Ascending aorta (tissue), 2 donors: Measurements from ENCODE around the gene ADARB1. TPM values are rescaled to one million over a fixed set of nuclear protein-coding genes. Genes with fewer than 3 reads are reported as not detected.

ENCODE experiments used
- DNase-seq, 2 donors: peaks; one replicate each; pipeline ENCODE4 v3.0.0-alpha.2; 2019; ENCODE audit warnings: low spot score in 2 of 2
- H3K27ac ChIP-seq, 2 donors: fragments of 200-600 bp; sonication (generic); one replicate each; pipeline ENCODE4 v1.5.1; 2016 to 2017; ENCODE audit warnings: mild to moderate bottlenecking in 1 of 2
- H3K27me3 ChIP-seq: fragments of 200-600 bp; sonication (generic); one replicate; pipeline ENCODE4 v1.5.1; 2017
- H3K36me3 ChIP-seq, 2 donors: fragments of 200-600 bp; sonication (generic); one replicate each; pipeline ENCODE4 v1.5.1; 2016
- H3K4me1 ChIP-seq, 2 donors: fragments of 200-600 bp; sonication (generic); one replicate each; pipeline ENCODE4 v1.5.1; 2016 to 2017; ENCODE audit warnings: mild to moderate bottlenecking in 1 of 2
- H3K4me3 ChIP-seq, 2 donors: fragments of 200-600 bp; sonication (generic); one replicate each; pipeline ENCODE4 v1.5.1; 2016 to 2017; ENCODE audit warnings: mild to moderate bottlenecking in 1 of 2
- H3K9me3 ChIP-seq, 2 donors: fragments of 200-600 bp; sonication (generic); one replicate each; pipeline ENCODE4 v1.5.1; 2016
- CTCF ChIP-seq, 3 experiments: fragments of 200-600 bp in 2 of 3; fragments of 450-650 bp in 1 of 3; sonication (generic) in 2 of 3; IDR thresholded peaks; one replicate each; pipeline ENCODE4 v1.5.1; 2016 to 2019; ENCODE audit warnings: antibody characterized with exemption in 3 of 3, mild to moderate bottlenecking in 1 of 3, moderate library complexity in 1 of 3
- intact Hi-C: fragments of 100-400 bp; cut with DNase I; formaldehyde crosslinking; loops from one replicate; pipeline ENCODE4 v1.15.1; 2023
- total RNA-seq: library from RNA; depleted of rRNA; stranded (reverse); fragments of >200 nt; gene quantifications from one replicate; pipeline ENCODE4 v1.1.0, GENCODE V29; 2016

ADARB1 gene
- total RNA-seq, 1 donor from 2014 or later = 82.9 TPM

GRCh38 chr21:45175326-45176095 lies 101.1 kb downstream of the ADARB1 start:
- H3K4me1 ChIP-seq = no peaks in the 10 kb centered on the region
- no peaks in the 10 kb centered on the region for H3K9me3 ChIP-seq
- H3K4me3 ChIP-seq = no peak overlapping the region
- H3K27me3 ChIP-seq = no peaks in the 10 kb centered on the region
- intact Hi-C loops = no loop called here
- DNase-seq = no peak
- TF ChIP-seq CTCF (IDR thresholded peaks at IDR 0.05) = no peak
- no peak overlapping the region for H3K27ac ChIP-seq
- peaks cover 32 to 82% of the 10 kb centered on the region in 2 donors for H3K36me3 ChIP-seq

GRCh38 chr21:45176141-45176540 lies 101.8 kb downstream of the ADARB1 start:
- no peaks in the 10 kb centered on the region for H3K9me3 ChIP-seq
- H3K36me3 ChIP-seq = peaks cover 37 to 88% of the 10 kb centered on the region in 2 donors
- no peaks in the 10 kb centered on the region for H3K27me3 ChIP-seq
- no peaks in the 10 kb centered on the region for H3K4me1 ChIP-seq
- no peak for DNase-seq
- intact Hi-C loops = no loop called here
- no peak for TF ChIP-seq CTCF (IDR thresholded peaks at IDR 0.05)
- H3K27ac ChIP-seq = no peak overlapping the region
- H3K4me3 ChIP-seq = no peak overlapping the region

- Histone ChIP-seq H3K4me3 (no peak overlapping the region), H3K27ac (no peak overlapping the region), H3K9me3 (no peaks in the 10 kb centered on the region), H3K4me1 (no peaks in the 10 kb centered on the region), H3K36me3 (peaks cover 46 to 88% of the 10 kb centered on the region in 2 donors), H3K27me3 (no peaks in the 10 kb centered on the region)
- DNase-seq = no peak
- intact Hi-C loops = no loop called here
- TF ChIP-seq CTCF (IDR thresholded peaks at IDR 0.05) = no peak
Measured at GRCh38 chr21:45177039-45177438, 102.7 kb downstream of the ADARB1 start.

GRCh38 chr21:45178070-45178608 lies 103.8 kb downstream of the ADARB1 start:
- no peak overlapping the region for H3K27ac ChIP-seq
- peaks cover 55 to 85% of the 10 kb centered on the region in 2 donors for H3K36me3 ChIP-seq
- H3K9me3 ChIP-seq = no peaks in the 10 kb centered on the region
- DNase-seq = no peak
- intact Hi-C loops = no loop called here
- H3K27me3 ChIP-seq = no peaks in the 10 kb centered on the region
- no peak for TF ChIP-seq CTCF (IDR thresholded peaks at IDR 0.05)
- no peak overlapping the region for H3K4me3 ChIP-seq
- H3K4me1 ChIP-seq = no peaks in the 10 kb centered on the region

- H3K4me1 ChIP-seq = no peaks in the 10 kb centered on the region
- intact Hi-C loops = no loop called here
- H3K27me3 ChIP-seq = no peaks in the 10 kb centered on the region
- no peaks in the 10 kb centered on the region for H3K9me3 ChIP-seq
- no peak overlapping the region for H3K4me3 ChIP-seq
- DNase-seq = no peak
- H3K27ac ChIP-seq = no peak overlapping the region
- no peak for TF ChIP-seq CTCF (IDR thresholded peaks at IDR 0.05)
- H3K36me3 ChIP-seq = peaks cover 55 to 87% of the 10 kb centered on the region in 2 donors
Measured at GRCh38 chr21:45178971-45179370, 104.6 kb downstream of the ADARB1 start.
